Liver (tissue), 9 donors: ENCODE measurements around the gene TACC3. TPM values are rescaled to one million over a fixed set of nuclear protein-coding genes. Genes with fewer than 3 reads are reported as not detected.

ENCODE experiments used
- DNase-seq: peaks from one replicate; pipeline ENCODE4 v3.0.0-alpha.2; 2017; ENCODE audit warnings: low spot score
- H3K27ac ChIP-seq, 2 donors: one replicate each; pipeline ENCODE4 v1.7.0; 2013; ENCODE audit warnings: inconsistent platforms in 2 of 2, low read length in 2 of 2, control low read depth in 1 of 2, low read depth in 1 of 2, mild to moderate bottlenecking in 1 of 2
- H3K27me3 ChIP-seq, 4 donors: one replicate each; pipeline versions ENCODE4 v1.6.1 to v1.7.0; 2013; ENCODE audit warnings: low read length in 3 of 4, inconsistent platforms in 1 of 4, mild to moderate bottlenecking in 1 of 4, moderate library complexity in 1 of 4; ENCODE audit not compliant: control insufficient read depth in 4 of 4, insufficient read depth in 4 of 4
- H3K36me3 ChIP-seq, 4 donors: one replicate each; pipeline versions ENCODE4 v1.6.1 to v1.7.0; 2013; ENCODE audit warnings: low read length in 3 of 4, mild to moderate bottlenecking in 3 of 4, low read depth in 1 of 4, moderate library complexity in 1 of 4; ENCODE audit not compliant: control insufficient read depth in 4 of 4, insufficient read depth in 3 of 4
- H3K4me1 ChIP-seq, 4 donors: one replicate each; pipeline versions ENCODE4 v1.6.1 to v1.7.0; 2013; ENCODE audit warnings: low read length in 3 of 4, mild to moderate bottlenecking in 3 of 4, moderate library complexity in 1 of 4; ENCODE audit not compliant: control insufficient read depth in 4 of 4, insufficient read depth in 4 of 4
- H3K4me3 ChIP-seq, 3 donors: one replicate each; pipeline versions ENCODE4 v1.6.1 to v1.7.0; 2013; ENCODE audit warnings: low read length in 3 of 3, control low read depth in 1 of 3, low read depth in 1 of 3, mild to moderate bottlenecking in 1 of 3
- H3K9ac ChIP-seq, 2 donors: one replicate each; pipeline ENCODE4 v1.7.0; 2013; ENCODE audit warnings: low read length in 2 of 2, mild to moderate bottlenecking in 2 of 2, moderate library complexity in 2 of 2, control low read depth in 1 of 2, low read depth in 1 of 2
- H3K9me3 ChIP-seq, 4 donors: one replicate each; pipeline versions ENCODE4 v1.6.1 to v1.7.0; 2013; ENCODE audit warnings: low read length in 3 of 4; ENCODE audit not compliant: control insufficient read depth in 4 of 4
- EGR1 ChIP-seq, 2 donors: IDR thresholded peaks; 2 replicates each; pipeline ENCODE4 v1.6.1; 2016 to 2018; ENCODE audit warnings: antibody characterized with exemption in 2 of 2, low read depth in 2 of 2
- FOXA1 ChIP-seq: IDR thresholded peaks from 2 replicates; pipeline ENCODE4 v1.6.1; 2016; ENCODE audit warnings: antibody characterized with exemption
- FOXA2 ChIP-seq: IDR thresholded peaks from 2 replicates; pipeline ENCODE4 v1.6.1; 2016; ENCODE audit warnings: antibody characterized with exemption
- HNF4A ChIP-seq, 2 donors: conservative IDR thresholded peaks; 2 replicates each; pipeline ENCODE4 v1.6.1; 2016; ENCODE audit warnings: antibody characterized with exemption in 2 of 2, mild to moderate bottlenecking in 2 of 2
- HNF4G ChIP-seq: IDR thresholded peaks from 2 replicates; pipeline ENCODE4 v1.6.1; 2016; ENCODE audit warnings: antibody characterized with exemption
- JUND ChIP-seq, 2 donors: IDR thresholded peaks; 2 replicates each; pipeline ENCODE4 v1.6.1; 2016; ENCODE audit warnings: antibody characterized with exemption in 2 of 2
- NR2F2 ChIP-seq: IDR thresholded peaks from 2 replicates; pipeline ENCODE4 v1.6.1; 2016; ENCODE audit warnings: antibody characterized with exemption
- RAD21 ChIP-seq, 2 donors: IDR thresholded peaks; 2 replicates each; pipeline ENCODE4 v1.6.1; 2016; ENCODE audit warnings: antibody characterized with exemption in 2 of 2, mild to moderate bottlenecking in 2 of 2
- RXRA ChIP-seq, 2 donors: IDR thresholded peaks; 2 replicates each; pipeline ENCODE4 v1.6.1; 2017 to 2018; ENCODE audit warnings: antibody characterized with exemption in 2 of 2, mild to moderate bottlenecking in 1 of 2
- SP1 ChIP-seq: IDR thresholded peaks from 2 replicates; pipeline ENCODE4 v1.6.1; 2018; ENCODE audit warnings: antibody characterized with exemption, mild to moderate bottlenecking
- TAF1 ChIP-seq: conservative IDR thresholded peaks from 2 replicates; pipeline ENCODE4 v1.6.1; 2016; ENCODE audit warnings: antibody characterized with exemption, mild to moderate bottlenecking
- YY1 ChIP-seq: IDR thresholded peaks from 2 replicates; pipeline ENCODE4 v1.6.1; 2016; ENCODE audit warnings: antibody characterized with exemption, mild to moderate bottlenecking
- WGBS: extraction: QIAGEN DNeasy Blood & Tissue Kit; methylation state at CpG from one replicate; pipeline ENCODE4 v1.1.7; 2013; 5-methylcytosine and 5-hydroxymethylcytosine counted together
- polyA plus RNA-seq, 2 donors: library from polyadenylated mRNA; stranded (reverse) in 1 of 2; unstranded in 1 of 2; fragments of 200-250 nt in 1 of 2; fragments of >200 nt in 1 of 2; fragmentation: Nextera tagmentation in 1 of 2; extraction: Ambion mirVana in 1 of 2; gene quantifications; one replicate each; pipeline versions ENCODE4 v1.2.1 to v1.2.3, GENCODE V29; 2013 to 2015
- total RNA-seq, 2 donors: library from RNA; depleted of rRNA; stranded (reverse); fragments of >200 nt; gene quantifications; one replicate each; pipeline ENCODE4 v1.2.3, GENCODE V29; 2014
- TF ChIP-seq, protein P1 (sequence below): IDR thresholded peaks from 2 replicates; pipeline ENCODE4 v1.6.1; 2016; ENCODE audit warnings: antibody characterized with exemption
- TF ChIP-seq, protein P2 (sequence below): fragments of 150-350 bp; IDR thresholded peaks from 2 replicates; pipeline ENCODE4 v1.5.1; 2017; ENCODE audit warnings: improper control_type of control experiment, low read depth, low read length; ENCODE audit not compliant: missing input control
- TF ChIP-seq, protein P3 (sequence below): IDR thresholded peaks from 2 replicates; pipeline ENCODE4 v1.6.1; 2016; ENCODE audit warnings: antibody characterized with exemption
- TF ChIP-seq, protein P4 (sequence below): IDR thresholded peaks from 2 replicates; pipeline ENCODE4 v1.6.1; 2016; ENCODE audit warnings: antibody characterized with exemption
- TF ChIP-seq, protein P5 (sequence below): IDR thresholded peaks from 2 replicates; pipeline ENCODE4 v1.6.1; 2016; ENCODE audit warnings: antibody characterized with exemption, mild to moderate bottlenecking
- donor health status: healthy.
- donor health status: healthy.
- donor health status: healthy.
- donor health status: healthy.
- donor health status: healthy.

The TACC3 gene
- total and polyA plus RNA-seq, 4 donors, result 1.4 to 38.9 (median 5.5) TPM

DNA sequence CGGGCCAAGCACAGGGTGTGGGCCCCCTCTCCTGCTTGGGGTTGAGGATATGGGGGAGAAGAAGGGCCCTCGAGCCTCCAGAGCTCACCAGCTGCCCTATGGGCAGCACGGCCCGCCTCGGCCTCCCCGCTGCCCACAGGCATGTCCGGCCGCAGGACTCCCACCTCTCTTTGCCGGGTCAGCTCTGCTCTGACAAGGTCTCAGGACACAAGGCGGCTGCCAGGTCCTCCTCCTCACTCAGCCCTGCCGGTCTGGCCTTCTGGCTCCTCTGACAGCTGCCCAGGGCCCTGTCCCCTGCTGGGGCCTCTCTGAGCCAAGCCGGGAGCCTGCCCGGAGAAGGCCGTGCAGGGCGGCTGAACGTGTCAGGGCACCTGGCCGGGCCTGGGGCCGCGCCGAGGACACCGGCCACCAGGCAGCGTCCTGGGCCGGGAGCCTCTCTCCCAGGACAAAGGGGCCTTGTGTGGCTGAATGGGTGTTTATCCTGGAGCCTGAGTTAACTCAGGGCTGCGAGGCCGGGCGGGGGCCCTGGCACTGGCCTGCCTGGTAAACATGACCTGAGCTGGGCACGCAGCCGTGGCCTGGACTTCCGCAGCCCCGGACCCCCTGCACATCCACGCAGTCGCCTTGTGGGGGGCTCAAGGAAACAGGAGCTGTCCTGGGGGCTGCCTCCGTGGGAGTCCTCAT lies 25.7 kb downstream of the TACC3 start:
- H3K4me1 ChIP-seq, result peaks cover 11 to 30% (median 19%) of the 10 kb centered on the region in 4 donors
- no peaks in the 10 kb centered on the region for H3K27me3 ChIP-seq
- no peak for DNase-seq
- WGBS, result 63% methylated on average over 33 of the region's 33 CpGs
- H3K36me3 ChIP-seq, result no peaks in the 10 kb centered on the region
- H3K9ac ChIP-seq, result no peak overlapping the region
- TF ChIP-seq TAF1 (no peak), SP1 (no peak), FOXA2 (no peak), HNF4G (no peak), HNF4A (conservative IDR thresholded peaks at IDR 0.05) (no peak), RAD21 (IDR thresholded peaks at IDR 0.05) (no peak), FOXA1 (no peak), NR2F2 (no peak), JUND (IDR thresholded peaks at IDR 0.05) (no peak), YY1 (no peak), EGR1 (IDR thresholded peaks at IDR 0.05; ENCODE audit: low read depth in 2 of 2) (no peak), RXRA (IDR thresholded peaks at IDR 0.05) (no peak)
- TF ChIP-seq, protein P1, sequence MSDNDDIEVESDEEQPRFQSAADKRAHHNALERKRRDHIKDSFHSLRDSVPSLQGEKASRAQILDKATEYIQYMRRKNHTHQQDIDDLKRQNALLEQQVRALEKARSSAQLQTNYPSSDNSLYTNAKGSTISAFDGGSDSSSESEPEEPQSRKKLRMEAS, result no peak
- TF ChIP-seq, protein P2, sequence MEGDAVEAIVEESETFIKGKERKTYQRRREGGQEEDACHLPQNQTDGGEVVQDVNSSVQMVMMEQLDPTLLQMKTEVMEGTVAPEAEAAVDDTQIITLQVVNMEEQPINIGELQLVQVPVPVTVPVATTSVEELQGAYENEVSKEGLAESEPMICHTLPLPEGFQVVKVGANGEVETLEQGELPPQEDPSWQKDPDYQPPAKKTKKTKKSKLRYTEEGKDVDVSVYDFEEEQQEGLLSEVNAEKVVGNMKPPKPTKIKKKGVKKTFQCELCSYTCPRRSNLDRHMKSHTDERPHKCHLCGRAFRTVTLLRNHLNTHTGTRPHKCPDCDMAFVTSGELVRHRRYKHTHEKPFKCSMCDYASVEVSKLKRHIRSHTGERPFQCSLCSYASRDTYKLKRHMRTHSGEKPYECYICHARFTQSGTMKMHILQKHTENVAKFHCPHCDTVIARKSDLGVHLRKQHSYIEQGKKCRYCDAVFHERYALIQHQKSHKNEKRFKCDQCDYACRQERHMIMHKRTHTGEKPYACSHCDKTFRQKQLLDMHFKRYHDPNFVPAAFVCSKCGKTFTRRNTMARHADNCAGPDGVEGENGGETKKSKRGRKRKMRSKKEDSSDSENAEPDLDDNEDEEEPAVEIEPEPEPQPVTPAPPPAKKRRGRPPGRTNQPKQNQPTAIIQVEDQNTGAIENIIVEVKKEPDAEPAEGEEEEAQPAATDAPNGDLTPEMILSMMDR, result no peak
- TF ChIP-seq, protein P3, sequence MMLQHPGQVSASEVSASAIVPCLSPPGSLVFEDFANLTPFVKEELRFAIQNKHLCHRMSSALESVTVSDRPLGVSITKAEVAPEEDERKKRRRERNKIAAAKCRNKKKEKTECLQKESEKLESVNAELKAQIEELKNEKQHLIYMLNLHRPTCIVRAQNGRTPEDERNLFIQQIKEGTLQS, result no peak
- TF ChIP-seq, protein P4, sequence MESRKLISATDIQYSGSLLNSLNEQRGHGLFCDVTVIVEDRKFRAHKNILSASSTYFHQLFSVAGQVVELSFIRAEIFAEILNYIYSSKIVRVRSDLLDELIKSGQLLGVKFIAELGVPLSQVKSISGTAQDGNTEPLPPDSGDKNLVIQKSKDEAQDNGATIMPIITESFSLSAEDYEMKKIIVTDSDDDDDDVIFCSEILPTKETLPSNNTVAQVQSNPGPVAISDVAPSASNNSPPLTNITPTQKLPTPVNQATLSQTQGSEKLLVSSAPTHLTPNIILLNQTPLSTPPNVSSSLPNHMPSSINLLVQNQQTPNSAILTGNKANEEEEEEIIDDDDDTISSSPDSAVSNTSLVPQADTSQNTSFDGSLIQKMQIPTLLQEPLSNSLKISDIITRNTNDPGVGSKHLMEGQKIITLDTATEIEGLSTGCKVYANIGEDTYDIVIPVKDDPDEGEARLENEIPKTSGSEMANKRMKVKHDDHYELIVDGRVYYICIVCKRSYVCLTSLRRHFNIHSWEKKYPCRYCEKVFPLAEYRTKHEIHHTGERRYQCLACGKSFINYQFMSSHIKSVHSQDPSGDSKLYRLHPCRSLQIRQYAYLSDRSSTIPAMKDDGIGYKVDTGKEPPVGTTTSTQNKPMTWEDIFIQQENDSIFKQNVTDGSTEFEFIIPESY, result no peak
- TF ChIP-seq, protein P5, sequence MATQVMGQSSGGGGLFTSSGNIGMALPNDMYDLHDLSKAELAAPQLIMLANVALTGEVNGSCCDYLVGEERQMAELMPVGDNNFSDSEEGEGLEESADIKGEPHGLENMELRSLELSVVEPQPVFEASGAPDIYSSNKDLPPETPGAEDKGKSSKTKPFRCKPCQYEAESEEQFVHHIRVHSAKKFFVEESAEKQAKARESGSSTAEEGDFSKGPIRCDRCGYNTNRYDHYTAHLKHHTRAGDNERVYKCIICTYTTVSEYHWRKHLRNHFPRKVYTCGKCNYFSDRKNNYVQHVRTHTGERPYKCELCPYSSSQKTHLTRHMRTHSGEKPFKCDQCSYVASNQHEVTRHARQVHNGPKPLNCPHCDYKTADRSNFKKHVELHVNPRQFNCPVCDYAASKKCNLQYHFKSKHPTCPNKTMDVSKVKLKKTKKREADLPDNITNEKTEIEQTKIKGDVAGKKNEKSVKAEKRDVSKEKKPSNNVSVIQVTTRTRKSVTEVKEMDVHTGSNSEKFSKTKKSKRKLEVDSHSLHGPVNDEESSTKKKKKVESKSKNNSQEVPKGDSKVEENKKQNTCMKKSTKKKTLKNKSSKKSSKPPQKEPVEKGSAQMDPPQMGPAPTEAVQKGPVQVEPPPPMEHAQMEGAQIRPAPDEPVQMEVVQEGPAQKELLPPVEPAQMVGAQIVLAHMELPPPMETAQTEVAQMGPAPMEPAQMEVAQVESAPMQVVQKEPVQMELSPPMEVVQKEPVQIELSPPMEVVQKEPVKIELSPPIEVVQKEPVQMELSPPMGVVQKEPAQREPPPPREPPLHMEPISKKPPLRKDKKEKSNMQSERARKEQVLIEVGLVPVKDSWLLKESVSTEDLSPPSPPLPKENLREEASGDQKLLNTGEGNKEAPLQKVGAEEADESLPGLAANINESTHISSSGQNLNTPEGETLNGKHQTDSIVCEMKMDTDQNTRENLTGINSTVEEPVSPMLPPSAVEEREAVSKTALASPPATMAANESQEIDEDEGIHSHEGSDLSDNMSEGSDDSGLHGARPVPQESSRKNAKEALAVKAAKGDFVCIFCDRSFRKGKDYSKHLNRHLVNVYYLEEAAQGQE, result no peak
- H3K4me3 ChIP-seq, result no peak overlapping the region
- H3K9me3 ChIP-seq, result no peaks in the 10 kb centered on the region
- peak overlapping the region; percentile 47 to 54 for H3K27ac ChIP-seq
